ENCODE measurements around the gene UNC5A. TPM values are rescaled to one million over a fixed set of nuclear protein-coding genes. Genes with fewer than 3 reads are reported as not detected.

The UNC5A gene
- total RNA-seq, 1 experiment from 2014 or later: 0.07 TPM

GRCh38 chr5:176788941-176789872, 21.2 kb upstream of the UNC5A start:
- no peaks in the 10 kb centered on the region for H3K9me3 ChIP-seq (ENCODE audit: low read length)
- H4K20me1 ChIP-seq (ENCODE audit: low read length): no peaks in the 10 kb centered on the region
- H3K4me1 ChIP-seq (ENCODE audit: insufficient read depth, low read length): peaks cover 19% of the 10 kb centered on the region
- no peaks in the 10 kb centered on the region for H3F3A ChIP-seq (ENCODE audit: low read length, unreplicated experiment)
- no peaks in the 10 kb centered on the region for H3K27me3 ChIP-seq (ENCODE audit: low read length)
- no peaks in the 10 kb centered on the region for H3K36me3 ChIP-seq (ENCODE audit: low read depth, low read length)
- H3K9me2 ChIP-seq (replicated peaks; ENCODE audit: low read length): no peaks in the 10 kb centered on the region
- no peak overlapping the region for H3K4me2 ChIP-seq (ENCODE audit: low read length)
- H3K27ac ChIP-seq (ENCODE audit: low read length): no peak overlapping the region
- no TSS peak for BruUV-seq (replicated peaks)
- ChIA-PET CTCF (no interaction called here), POLR2A (ENCODE audit: unreplicated experiment) (no interaction called here)
- no peak overlapping the region for H3K9ac ChIP-seq (ENCODE audit: low read length)
- H3K4me3 ChIP-seq (ENCODE audit: low read length): no peak overlapping the region
- no peak overlapping the region for H2AFZ ChIP-seq (ENCODE audit: low read length)
- ATAC-seq: peak; percentile 25; the same call in 1 of the 2 replicates
- intact Hi-C loops (cut with micrococcal nuclease): no loop called here
- H3K79me2 ChIP-seq (ENCODE audit: low read length): no peaks in the 10 kb centered on the region
- no peak for TF ChIP-seq EZH2phosphoT487 (IDR thresholded peaks at IDR 0.05; ENCODE audit: borderline replicate concordance, low read length)
- TF ChIP-seq EZH2 (IDR thresholded peaks at IDR 0.05; ENCODE audit: low read length, unreplicated experiment): no peak
- TF ChIP-seq CTCF (conservative IDR thresholded peaks at IDR 0.05; ENCODE audit: low read depth, low read length): no peak
- no peak for DNase-seq

GRCh38 chr5:176789873-176790615, 20.3 kb upstream of the UNC5A start:
- no peak overlapping the region for H2AFZ ChIP-seq (ENCODE audit: low read length)
- no peaks in the 10 kb centered on the region for H3F3A ChIP-seq (ENCODE audit: low read length, unreplicated experiment)
- H3K27ac ChIP-seq (ENCODE audit: low read length): no peak overlapping the region
- no peak overlapping the region for H3K9ac ChIP-seq (ENCODE audit: low read length)
- DNase-seq (peak; percentile 84), ATAC-seq (peak; percentile 84)
- H3K9me2 ChIP-seq (replicated peaks; ENCODE audit: low read length): no peaks in the 10 kb centered on the region
- no TSS peak for BruUV-seq (replicated peaks)
- peaks cover 11% of the 10 kb centered on the region for H3K4me1 ChIP-seq (ENCODE audit: insufficient read depth, low read length)
- no peaks in the 10 kb centered on the region for H3K79me2 ChIP-seq (ENCODE audit: low read length)
- TF ChIP-seq CTCF (conservative IDR thresholded peaks at IDR 0.05; ENCODE audit: low read depth, low read length) (no peak), EZH2phosphoT487 (IDR thresholded peaks at IDR 0.05; ENCODE audit: borderline replicate concordance, low read length) (no peak), EZH2 (IDR thresholded peaks at IDR 0.05; ENCODE audit: low read length, unreplicated experiment) (no peak)
- no peaks in the 10 kb centered on the region for H4K20me1 ChIP-seq (ENCODE audit: low read length)
- no peak overlapping the region for H3K4me2 ChIP-seq (ENCODE audit: low read length)
- CTCF ChIA-PET: no interaction called here
- POLR2A ChIA-PET (ENCODE audit: unreplicated experiment): no interaction called here
- no peaks in the 10 kb centered on the region for H3K9me3 ChIP-seq (ENCODE audit: low read length)
- intact Hi-C loops (cut with micrococcal nuclease): no loop called here
- H3K27me3 ChIP-seq (ENCODE audit: low read length): no peaks in the 10 kb centered on the region
- H3K4me3 ChIP-seq (ENCODE audit: low read length): no peak overlapping the region
- no peaks in the 10 kb centered on the region for H3K36me3 ChIP-seq (ENCODE audit: low read depth, low read length)

Data from PC-3 (cell line).